ENCODE data around the gene IL1A.

GRCh38 chr2:112754564-112754963 is 29.7 kb downstream of the IL1A start:
- no peak for TF ChIP-seq CTCF (IDR thresholded peaks at IDR 0.05; ENCODE audit: borderline replicate concordance, extremely low read depth, low read length, poor library complexity, severe bottlenecking)
- no peak for TF ChIP-seq EZH2 (IDR thresholded peaks at IDR 0.05; ENCODE audit: borderline replicate concordance, low read depth, low read length, severe bottlenecking)

All from DND-41 (cell line).